Upper lobe of left lung (tissue), 6 donors: ENCODE results near the gene TMEM31. TPM values are rescaled to one million over a fixed set of nuclear protein-coding genes. Genes with fewer than 3 reads are reported as not detected.
"Not testable (repeated sequence)": the region's sequence is repeated elsewhere in the genome, so short reads cannot be mapped to it uniquely, and the experiment has no call there.

ENCODE experiments used
- ATAC-seq, 2 donors: fragments of 200-7000 bp; cut with Tn5 transposase; one replicate each; pipeline ENCODE4 v1.9.1; 2022; ENCODE audit warnings: mild to moderate bottlenecking in 2 of 2, moderate library complexity in 2 of 2; ENCODE audit not compliant: low FRiP score in 2 of 2
- DNase-seq, 2 donors: peaks; one replicate each; pipeline ENCODE4 v3.0.0-alpha.2; 2019 to 2020
- H3K27ac ChIP-seq, 4 donors: fragments of 200-600 bp; sonication (generic); one replicate each; pipeline ENCODE4 v1.5.1; 2016 to 2019
- H3K27me3 ChIP-seq, 4 donors: fragments of 200-600 bp; sonication (generic); one replicate each; pipeline ENCODE4 v1.5.1; 2017 to 2019
- H3K36me3 ChIP-seq, 4 donors: fragments of 200-600 bp; sonication (generic); one replicate each; pipeline ENCODE4 v1.5.1; 2016 to 2019
- H3K4me1 ChIP-seq, 4 donors: fragments of 200-600 bp; sonication (generic); one replicate each; pipeline ENCODE4 v1.5.1; 2018 to 2019
- H3K4me3 ChIP-seq, 4 donors: fragments of 200-600 bp; sonication (generic); one replicate each; pipeline ENCODE4 v1.5.1; 2017 to 2019; ENCODE audit warnings: mild to moderate bottlenecking in 2 of 4, moderate library complexity in 1 of 4
- H3K9me3 ChIP-seq, 4 donors: fragments of 200-600 bp; sonication (generic); one replicate each; pipeline ENCODE4 v1.5.1; 2018 to 2019
- CTCF ChIP-seq, 6 experiments: fragments of 450-650 bp in 4 of 6; fragments of 200-600 bp in 2 of 6; sonication (generic) in 2 of 6; IDR thresholded peaks; one replicate each; pipeline ENCODE4 v1.5.1; 2016 to 2019; ENCODE audit warnings: antibody characterized with exemption in 6 of 6
- EP300 ChIP-seq, 4 donors: sonication (generic); formaldehyde crosslinking; IDR thresholded peaks; one replicate each; pipeline ENCODE4 v1.5.1; 2017; ENCODE audit warnings: antibody characterized with exemption in 4 of 4, control low read depth in 2 of 4
- POLR2A ChIP-seq, 4 donors: fragments of 450-650 bp; IDR thresholded peaks; one replicate each; pipeline ENCODE4 v1.5.1; 2016 to 2017; ENCODE audit warnings: antibody characterized with exemption in 4 of 4, mild to moderate bottlenecking in 2 of 4
- POLR2AphosphoS5 ChIP-seq, 2 donors: sonication (generic); formaldehyde crosslinking; IDR thresholded peaks; one replicate each; pipeline ENCODE4 v1.5.1; 2017; ENCODE audit warnings: antibody characterized with exemption in 2 of 2
- WGBS, 2 donors: methylation state at CpG; one replicate each; pipeline ENCODE4 v1.1.5; 2017 to 2018; 5-methylcytosine and 5-hydroxymethylcytosine counted together
- total RNA-seq, 6 donors: library from RNA; depleted of rRNA in 4 of 6; stranded (reverse); fragments of >200 nt in 4 of 6; gene quantifications; one replicate each; pipeline versions ENCODE4 v1.1.0 to v1.2.1, GENCODE V29; 2016 to 2021
- donor health status: DM: no; HTN: no; CAD: no; lungs with moderate emphysema.
- donor health status: DM: no; HTN: yes; CAD: no; lungs with severe emphysema.

The TMEM31 gene
- total RNA-seq, 6 donors from 2014 or later = not detected

GRCh38 chrX:103754401-103754800, 43.7 kb downstream of the TMEM31 start:
- Histone ChIP-seq H3K4me1 (no peaks in the 10 kb centered on the region), H3K4me3 (no peak overlapping the region), H3K36me3 (no peaks in the 10 kb centered on the region), H3K27me3 (no peaks in the 10 kb centered on the region), H3K9me3 (peaks cover 0 to 13% (median 0%) of the 10 kb centered on the region in 4 donors), H3K27ac (no peak overlapping the region)
- DNase-seq (no peak), ATAC-seq (no peak)
- WGBS, 2 donors = 79% methylated on average over 4 of the region's 4 CpGs; no CpG with 5 or more reads in 1 of the 2 donors
- TF ChIP-seq CTCF (IDR thresholded peaks at IDR 0.05) (no peak), POLR2A (IDR thresholded peaks at IDR 0.05) (no peak), EP300 (IDR thresholded peaks at IDR 0.05) (no peak), POLR2AphosphoS5 (IDR thresholded peaks at IDR 0.05) (no peak)

- H3K9me3 ChIP-seq = peaks cover 0 to 17% (median 0%) of the 10 kb centered on the region in 4 donors
- no peaks in the 10 kb centered on the region for H3K36me3 ChIP-seq
- ATAC-seq = no peak
- H3K4me3 ChIP-seq = no peak overlapping the region
- H3K27me3 ChIP-seq = no peaks in the 10 kb centered on the region
- no peak for DNase-seq
- TF ChIP-seq POLR2A (IDR thresholded peaks at IDR 0.05) (no peak), CTCF (IDR thresholded peaks at IDR 0.05) (no peak), EP300 (IDR thresholded peaks at IDR 0.05) (no peak), POLR2AphosphoS5 (IDR thresholded peaks at IDR 0.05) (no peak)
- no peaks in the 10 kb centered on the region for H3K4me1 ChIP-seq
- 44 to 51% methylated on average over 3 of the region's 3 CpGs for WGBS, 2 donors
- no peak overlapping the region for H3K27ac ChIP-seq
Measured at GRCh38 chrX:103756736-103757135, 46.0 kb downstream of the TMEM31 start.

- Histone ChIP-seq H3K4me3 (no peak overlapping the region), H3K27me3 (no peaks in the 10 kb centered on the region), H3K4me1 (no peaks in the 10 kb centered on the region), H3K36me3 (no peaks in the 10 kb centered on the region), H3K27ac (no peak overlapping the region), H3K9me3 (peaks cover 0 to 17% (median 0%) of the 10 kb centered on the region in 4 donors)
- WGBS, 2 donors = 85 to 100% methylated on average over 1 of the region's 1 CpG
- DNase-seq (no peak), ATAC-seq (no peak)
- TF ChIP-seq POLR2A (IDR thresholded peaks at IDR 0.05) (no peak), POLR2AphosphoS5 (IDR thresholded peaks at IDR 0.05) (no peak), CTCF (IDR thresholded peaks at IDR 0.05) (no peak), EP300 (IDR thresholded peaks at IDR 0.05) (no peak)
Measured at GRCh38 chrX:103758555-103758954, 47.8 kb downstream of the TMEM31 start.

- H3K9me3 ChIP-seq = peaks cover 0 to 12% (median 0%) of the 10 kb centered on the region in 4 donors
- ATAC-seq, H3K4me3 ChIP-seq, H3K4me1 ChIP-seq, H3K36me3 ChIP-seq, H3K27me3 ChIP-seq, DNase-seq, H3K27ac ChIP-seq: not testable (repeated sequence)
- 82% methylated on average over 5 of the region's 5 CpGs for WGBS, 2 donors
Measured at GRCh38 chrX:103763541-103763940, 52.8 kb downstream of the TMEM31 start.

Other genes with a start within 250 kb of the TMEM31 start
- 1 to 10 TPM in 1 of 6 donors, under 1 TPM in 5; 0.24 to 3.1 (median 0.56) TPM for gene RAB40A, start 191.4 kb upstream of the TMEM31 start, total RNA-seq
- gene TCEAL4, start 125.4 kb upstream of the TMEM31 start, total RNA-seq = 100 to 1,000 TPM in 2 of 6 donors, 10 to 100 TPM in 4; 68.5 to 141 (median 90.8) TPM
- 10 to 100 TPM; 17.8 to 27.9 (median 25.2) TPM for gene TCEAL3, start 102.9 kb upstream of the TMEM31 start, total RNA-seq
- gene TCEAL1, start 81.9 kb upstream of the TMEM31 start, total RNA-seq = 10 to 100 TPM; 26.9 to 62.1 (median 48.6) TPM
- 100 to 1,000 TPM; 154 to 253 (median 186) TPM for gene MORF4L2, start 24.2 kb upstream of the TMEM31 start, total RNA-seq
- gene PLP1, start 65.9 kb downstream of the TMEM31 start, total RNA-seq = 1 to 10 TPM in 1 of 6 donors, under 1 TPM in 1, not detected in 4; 0.49 to 2.1 TPM
- gene RAB9B, start 121.3 kb downstream of the TMEM31 start, total RNA-seq = 1 to 10 TPM in 2 of 6 donors, under 1 TPM in 3, not detected in 1; 0.37 to 1.1 (median 0.84) TPM